Measurements from ENCODE around the gene RIMBP2. TPM values are rescaled to one million over a fixed set of nuclear protein-coding genes. Genes with fewer than 3 reads are reported as not detected.
A peak's percentile ranks its signal among the peaks of the same experiment; 100 is the strongest.

Gene RIMBP2
- polyA plus RNA-seq, 1 of the 3 experiments (the other 2 are of a cell fraction), result 0.90 TPM

DNA sequence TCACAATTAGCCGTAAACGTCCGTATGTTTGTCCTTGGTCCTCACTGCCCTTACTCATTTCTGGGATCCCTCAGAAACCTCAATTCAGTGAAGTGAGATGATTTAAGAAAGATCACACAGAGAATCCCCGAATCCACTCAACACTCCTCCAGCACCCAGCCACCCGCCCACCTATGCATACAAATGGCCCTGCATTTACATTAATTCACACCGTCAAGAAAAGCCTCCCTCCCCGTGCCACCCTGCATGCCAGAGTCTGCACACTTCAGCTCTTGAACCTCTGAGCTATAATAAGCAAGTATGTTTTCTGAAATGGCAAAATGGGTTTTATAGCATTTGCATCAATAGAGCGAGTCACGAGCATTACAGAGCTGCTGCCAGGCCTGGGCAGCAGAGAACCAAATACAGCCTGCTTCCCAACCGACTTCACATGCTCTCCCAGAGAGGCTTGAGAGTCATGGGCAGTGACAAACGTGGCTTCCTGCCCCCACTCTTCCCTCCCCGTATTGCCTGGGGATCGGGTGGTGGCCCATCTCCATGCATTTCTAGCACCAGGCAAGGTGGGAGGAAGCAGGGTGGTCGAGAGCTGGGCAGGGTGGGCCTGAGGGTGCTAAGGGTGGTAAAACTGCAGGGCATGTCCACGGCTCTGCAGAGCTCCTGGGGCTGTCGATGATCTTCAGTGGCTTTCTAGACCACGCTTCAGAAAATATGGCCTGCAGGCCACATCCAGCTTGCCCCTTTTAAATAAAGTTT lies 177.6 kb downstream of the RIMBP2 start:
- no peak for DNase-seq
- H3K4me1 ChIP-seq (ENCODE audit: control insufficient read depth in 1 of 2, insufficient read depth in 2 of 2, low read depth in 1 of 2, low read length in 1 of 2), result peaks cover 0 to 8% of the 10 kb centered on the region in 2 experiments; a peak in 1 of 4 replicates
- no peaks in the 10 kb centered on the region for H3K9me3 ChIP-seq
- 51% methylated on average over 15 of the region's 17 CpGs for WGBS (ENCODE audit: low lambda C conversion rate)
- H3K36me3 ChIP-seq (replicated peaks in 1 of 2; ENCODE audit: control insufficient read depth in 1 of 2, insufficient read depth in 2 of 2, low read length in 1 of 2), result no peaks in the 10 kb centered on the region
- H3K9ac ChIP-seq, result no peak overlapping the region
- H2AFZ ChIP-seq (ENCODE audit: low read depth), result no peak overlapping the region
- H3K79me2 ChIP-seq (ENCODE audit: insufficient read depth), result no peaks in the 10 kb centered on the region
- ChIA-PET CTCF (no interaction called here), POLR2A (interaction anchor here (0.7 kb wide), 1 partner anchor 233 kb away, joined by 3 read pairs; no protein-coding TSS in a partner anchor)
- no peak overlapping the region for H3K4me2 ChIP-seq
- no peaks in the 10 kb centered on the region for H3K27me3 ChIP-seq (ENCODE audit: insufficient read depth)
- TF ChIP-seq, protein P1, sequence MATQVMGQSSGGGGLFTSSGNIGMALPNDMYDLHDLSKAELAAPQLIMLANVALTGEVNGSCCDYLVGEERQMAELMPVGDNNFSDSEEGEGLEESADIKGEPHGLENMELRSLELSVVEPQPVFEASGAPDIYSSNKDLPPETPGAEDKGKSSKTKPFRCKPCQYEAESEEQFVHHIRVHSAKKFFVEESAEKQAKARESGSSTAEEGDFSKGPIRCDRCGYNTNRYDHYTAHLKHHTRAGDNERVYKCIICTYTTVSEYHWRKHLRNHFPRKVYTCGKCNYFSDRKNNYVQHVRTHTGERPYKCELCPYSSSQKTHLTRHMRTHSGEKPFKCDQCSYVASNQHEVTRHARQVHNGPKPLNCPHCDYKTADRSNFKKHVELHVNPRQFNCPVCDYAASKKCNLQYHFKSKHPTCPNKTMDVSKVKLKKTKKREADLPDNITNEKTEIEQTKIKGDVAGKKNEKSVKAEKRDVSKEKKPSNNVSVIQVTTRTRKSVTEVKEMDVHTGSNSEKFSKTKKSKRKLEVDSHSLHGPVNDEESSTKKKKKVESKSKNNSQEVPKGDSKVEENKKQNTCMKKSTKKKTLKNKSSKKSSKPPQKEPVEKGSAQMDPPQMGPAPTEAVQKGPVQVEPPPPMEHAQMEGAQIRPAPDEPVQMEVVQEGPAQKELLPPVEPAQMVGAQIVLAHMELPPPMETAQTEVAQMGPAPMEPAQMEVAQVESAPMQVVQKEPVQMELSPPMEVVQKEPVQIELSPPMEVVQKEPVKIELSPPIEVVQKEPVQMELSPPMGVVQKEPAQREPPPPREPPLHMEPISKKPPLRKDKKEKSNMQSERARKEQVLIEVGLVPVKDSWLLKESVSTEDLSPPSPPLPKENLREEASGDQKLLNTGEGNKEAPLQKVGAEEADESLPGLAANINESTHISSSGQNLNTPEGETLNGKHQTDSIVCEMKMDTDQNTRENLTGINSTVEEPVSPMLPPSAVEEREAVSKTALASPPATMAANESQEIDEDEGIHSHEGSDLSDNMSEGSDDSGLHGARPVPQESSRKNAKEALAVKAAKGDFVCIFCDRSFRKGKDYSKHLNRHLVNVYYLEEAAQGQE (IDR thresholded peaks at IDR 0.05; ENCODE audit: low read depth, low read length), result no peak
- TF ChIP-seq NFIC (IDR thresholded peaks at IDR 0.05; ENCODE audit: borderline replicate concordance), result no peak
- TF ChIP-seq, protein P2, sequence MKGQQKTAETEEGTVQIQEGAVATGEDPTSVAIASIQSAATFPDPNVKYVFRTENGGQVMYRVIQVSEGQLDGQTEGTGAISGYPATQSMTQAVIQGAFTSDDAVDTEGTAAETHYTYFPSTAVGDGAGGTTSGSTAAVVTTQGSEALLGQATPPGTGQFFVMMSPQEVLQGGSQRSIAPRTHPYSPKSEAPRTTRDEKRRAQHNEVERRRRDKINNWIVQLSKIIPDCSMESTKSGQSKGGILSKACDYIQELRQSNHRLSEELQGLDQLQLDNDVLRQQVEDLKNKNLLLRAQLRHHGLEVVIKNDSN (IDR thresholded peaks at IDR 0.05; ENCODE audit: borderline replicate concordance, low read depth), result no peak
- TF ChIP-seq, protein P3, sequence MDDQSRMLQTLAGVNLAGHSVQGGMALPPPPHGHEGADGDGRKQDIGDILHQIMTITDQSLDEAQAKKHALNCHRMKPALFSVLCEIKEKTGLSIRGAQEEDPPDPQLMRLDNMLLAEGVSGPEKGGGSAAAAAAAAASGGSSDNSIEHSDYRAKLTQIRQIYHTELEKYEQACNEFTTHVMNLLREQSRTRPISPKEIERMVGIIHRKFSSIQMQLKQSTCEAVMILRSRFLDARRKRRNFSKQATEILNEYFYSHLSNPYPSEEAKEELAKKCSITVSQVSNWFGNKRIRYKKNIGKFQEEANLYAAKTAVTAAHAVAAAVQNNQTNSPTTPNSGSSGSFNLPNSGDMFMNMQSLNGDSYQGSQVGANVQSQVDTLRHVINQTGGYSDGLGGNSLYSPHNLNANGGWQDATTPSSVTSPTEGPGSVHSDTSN (IDR thresholded peaks at IDR 0.05), result no peak
- no peak overlapping the region; a peak in 1 of 4 replicates for H3K27ac ChIP-seq (ENCODE audit: low read depth in 2 of 2, low read length in 1 of 2)
- H4K20me1 ChIP-seq (ENCODE audit: insufficient read depth), result no peaks in the 10 kb centered on the region
- H3K4me3 ChIP-seq (ENCODE audit: low read depth in 2 of 2, low read length in 1 of 2), result no peak overlapping the region
- no peaks in the 10 kb centered on the region for H3K9me2 ChIP-seq
- H3F3A ChIP-seq (replicated peaks; ENCODE audit: insufficient read depth), result no peaks in the 10 kb centered on the region

DNA sequence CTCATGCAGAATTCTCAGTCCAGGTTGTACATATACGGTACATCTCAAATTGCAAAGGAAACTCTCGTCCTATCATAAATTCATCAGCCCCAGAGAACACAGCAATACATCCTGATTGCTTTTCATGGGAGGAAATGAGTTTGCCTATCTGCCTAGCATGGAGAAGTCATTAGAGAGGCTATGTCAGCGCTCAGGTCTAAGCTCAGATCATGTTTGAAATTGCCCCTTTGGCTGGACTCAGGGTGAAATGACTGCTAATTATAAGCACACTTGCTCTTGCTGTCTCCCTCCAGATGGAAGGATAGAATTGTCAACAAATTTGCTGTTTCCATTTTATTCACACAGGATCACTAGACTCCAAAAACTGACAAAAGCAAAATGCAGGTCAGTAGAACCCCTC lies 178.4 kb downstream of the RIMBP2 start:
- CTCF ChIA-PET, result no interaction called here
- POLR2A ChIA-PET, result no interaction called here

More for the DNA sequence above, 178.4 kb downstream of the RIMBP2 start:
- no peaks in the 10 kb centered on the region for H4K20me1 ChIP-seq (ENCODE audit: insufficient read depth)
- H3F3A ChIP-seq (replicated peaks; ENCODE audit: insufficient read depth), result no peaks in the 10 kb centered on the region
- H3K79me2 ChIP-seq (ENCODE audit: insufficient read depth), result no peaks in the 10 kb centered on the region
- peaks cover 0 to 8% of the 10 kb centered on the region in 2 experiments; a peak in 1 of 4 replicates for H3K4me1 ChIP-seq (ENCODE audit: control insufficient read depth in 1 of 2, insufficient read depth in 2 of 2, low read depth in 1 of 2, low read length in 1 of 2)
- DNase-seq, result no peak
- no peak overlapping the region for H3K9ac ChIP-seq
- no peaks in the 10 kb centered on the region for H3K27me3 ChIP-seq (ENCODE audit: insufficient read depth)
- no peaks in the 10 kb centered on the region for H3K36me3 ChIP-seq (replicated peaks in 1 of 2; ENCODE audit: control insufficient read depth in 1 of 2, insufficient read depth in 2 of 2, low read length in 1 of 2)
- no peaks in the 10 kb centered on the region for H3K9me2 ChIP-seq
- H3K27ac ChIP-seq (ENCODE audit: low read depth in 2 of 2, low read length in 1 of 2), result peak overlapping the region in 1 of 2 experiments; percentile 44; a peak in 1 of 4 replicates
- TF ChIP-seq, protein P3 (IDR thresholded peaks at IDR 0.05), result no peak
- TF ChIP-seq JUND (IDR thresholded peaks at IDR 0.05), result no peak
- TF ChIP-seq POLR2AphosphoS5 (IDR thresholded peaks at IDR 0.05; ENCODE audit: low read depth, low read length), result no peak
- H3K9me3 ChIP-seq, result no peaks in the 10 kb centered on the region
- H3K4me2 ChIP-seq, result no peak overlapping the region
- H3K4me3 ChIP-seq (ENCODE audit: low read depth in 2 of 2, low read length in 1 of 2), result no peak overlapping the region
- WGBS (ENCODE audit: low lambda C conversion rate), result 25% methylated on average over 3 of the region's 3 CpGs
- no peak overlapping the region for H2AFZ ChIP-seq (ENCODE audit: low read depth)

Data from SK-N-SH (cell line).